GM12878 (cell line): Measurements from ENCODE around the gene FPGS. TPM values are rescaled to one million over a fixed set of nuclear protein-coding genes. Genes with fewer than 3 reads are reported as not detected.

ENCODE experiments used
- CBFB ChIP-seq: IDR thresholded peaks from 2 replicates; pipeline ENCODE4 v1.6.1; 2016; ENCODE audit warnings: antibody characterized with exemption, low read depth
- CEBPZ ChIP-seq: fragments of 150-350 bp; IDR thresholded peaks from 2 replicates; pipeline ENCODE4 v1.6.1; 2016; ENCODE audit warnings: low read depth, low read length
- ELK1 ChIP-seq: IDR thresholded peaks from 2 replicates; pipeline ENCODE4 v1.6.1; 2012; ENCODE audit warnings: low read depth, low read length, improper control_type of control experiment
- ESRRA ChIP-seq: IDR thresholded peaks from 2 replicates; pipeline ENCODE4 v1.6.1; 2012; ENCODE audit warnings: mild to moderate bottlenecking, low read length, improper control_type of control experiment
- IRF4 ChIP-seq: IDR thresholded peaks from 2 replicates; pipeline ENCODE4 v1.6.1; 2011; ENCODE audit warnings: low read depth, low read length
- NR2C2 ChIP-seq: IDR thresholded peaks from 2 replicates; pipeline ENCODE4 v1.6.1; 2011; ENCODE audit warnings: borderline replicate concordance, low read depth; ENCODE audit not compliant: control insufficient read depth, insufficient read length
- POLR2A ChIP-seq: IDR thresholded peaks from 2 replicates; pipeline ENCODE4 v1.6.1; 2011; ENCODE audit warnings: low read depth, mild to moderate bottlenecking, low read length
- RELA ChIP-seq: fragments of 450-650 bp; IDR thresholded peaks from 2 replicates; pipeline ENCODE4 v1.8.0; 2014; ENCODE audit warnings: borderline replicate concordance; ENCODE audit not compliant: partially characterized antibody
- RELB ChIP-seq: fragments of 450-650 bp; IDR thresholded peaks from 2 replicates; pipeline ENCODE4 v1.6.1; 2017; ENCODE audit warnings: low read depth, mild to moderate bottlenecking, moderate library complexity
- RUNX3 ChIP-seq: IDR thresholded peaks from 2 replicates; pipeline ENCODE4 v1.6.1; 2012; ENCODE audit warnings: low read length, inconsistent platforms
- SRF ChIP-seq, 2 experiments: IDR thresholded peaks; 2 replicates each; pipeline ENCODE4 v1.6.1; 2011; ENCODE audit warnings: low read depth in 2 of 2, low read length in 2 of 2, mild to moderate bottlenecking in 1 of 2, moderate library complexity in 1 of 2
- TAF1 ChIP-seq: IDR thresholded peaks from 2 replicates; pipeline ENCODE4 v1.6.1; 2011; ENCODE audit warnings: mild to moderate bottlenecking, low read depth, low read length, borderline replicate concordance
- TARDBP ChIP-seq: IDR thresholded peaks from 2 replicates; pipeline ENCODE4 v1.6.1; 2016; ENCODE audit warnings: borderline replicate concordance
- USF1 ChIP-seq: IDR thresholded peaks from 2 replicates; pipeline ENCODE4 v1.6.1; 2011; ENCODE audit warnings: borderline replicate concordance, low read depth, mild to moderate bottlenecking, moderate library complexity, mixed read lengths, low read length; ENCODE audit not compliant: insufficient read depth; ENCODE audit errors: extremely low read length
- YBX1 ChIP-seq: fragments of 450-650 bp; IDR thresholded peaks from 2 replicates; pipeline ENCODE4 v1.6.1; 2016; ENCODE audit warnings: antibody characterized with exemption
- ZNF24 ChIP-seq: fragments of 450-650 bp; IDR thresholded peaks from 2 replicates; pipeline ENCODE4 v1.6.1; 2017; ENCODE audit warnings: antibody characterized with exemption, mild to moderate bottlenecking
- ZNF687 ChIP-seq: fragments of 450-650 bp; IDR thresholded peaks from 2 replicates; pipeline ENCODE4 v1.6.1; 2017; ENCODE audit warnings: mild to moderate bottlenecking, moderate library complexity
- polyA plus RNA-seq, 11 experiments: library from polyadenylated mRNA; depleted of rRNA in 4 of 11; unstranded in 6 of 11; stranded (reverse) in 5 of 11; fragments of >200 nt; fragmentation: Nextera tagmentation in 4 of 11; fragmentation: Illumina TruSeq in 1 of 11; extraction: Ambion mirVana in 4 of 11; extraction: Trizol in 1 of 11; gene quantifications; 1 replicate in 1 of 11; 2 replicates in 10 of 11; pipeline versions ENCODE4 v1.2.1 to v1.2.3, GENCODE V29; 2011 to 2016; ENCODE audit warnings: inconsistent platforms in 2 of 11, missing spikeins in 2 of 11, low read depth in 1 of 11
- total RNA-seq, 4 experiments: library from RNA; depleted of rRNA in 3 of 4; stranded (reverse); fragments of >200 nt in 3 of 4; fragmentation: Illumina TruSeq in 1 of 4; extraction: Trizol in 1 of 4; gene quantifications; 2 replicates each; pipeline versions ENCODE4 v1.2.1 to v1.2.3, GENCODE V29; 2013 to 2021

The FPGS gene
- total and polyA plus RNA-seq, 10 of the 15 experiments (the other 5 are each of a cell fraction or from before 2014, with no cell fraction given): 1.2 to 127 (median 80.4) TPM

- peak; percentile 97 for TF ChIP-seq ZNF687
- TF ChIP-seq RELB: peak; percentile 55; the same call in 1 of the 2 replicates
- no peak for TF ChIP-seq IRF4
- TF ChIP-seq TARDBP: no peak
- no peak for TF ChIP-seq YBX1
- peak; percentile 70 for TF ChIP-seq POLR2A
- no peak for TF ChIP-seq CEBPZ
- TF ChIP-seq ELK1: no peak
- TF ChIP-seq CBFB: peak; percentile 44; the same call in 1 of the 2 replicates
- no peak for TF ChIP-seq RUNX3
- no peak for TF ChIP-seq SRF (IDR thresholded peaks at IDR 0.05; ENCODE audit: low read depth in 2 of 2, low read length in 2 of 2)
- peak; percentile 53; the same call in 1 of the 2 replicates for TF ChIP-seq TAF1
- no peak for TF ChIP-seq RELA
- no peak for TF ChIP-seq USF1
- no peak for TF ChIP-seq ZNF24
- TF ChIP-seq NR2C2: no peak
- TF ChIP-seq ESRRA: no peak
Observed at GRCh38 chr9:127783111-127784008, 19.3 kb upstream of the FPGS start (continued).
